Keratinocyte (primary cell): ENCODE measurements around the gene AEBP1.

Source experiments
- CTCF ChIP-seq, 3 experiments: IDR thresholded peaks in 1 of 3; conservative IDR thresholded peaks in 1 of 3; optimal IDR thresholded peaks in 1 of 3; 2 replicates in 2 of 3; 3 replicates in 1 of 3; pipeline versions ENCODE3 to v1.5.1; 2011; ENCODE audit warnings: low read length in 3 of 3, mild to moderate bottlenecking in 3 of 3, moderate library complexity in 2 of 3, control low read depth in 1 of 3, inconsistent platforms in 1 of 3; ENCODE audit not compliant: insufficient read depth in 2 of 3; ENCODE audit errors: extremely low read depth in 1 of 3
- EZH2 ChIP-seq: IDR thresholded peaks from one replicate; pipeline ENCODE4 v1.6.1; 2012; ENCODE audit warnings: inconsistent platforms, mild to moderate bottlenecking, low read length, moderate library complexity

GRCh38 chr7:44099669-44100068, 4.5 kb upstream of the AEBP1 start:
- TF ChIP-seq EZH2 (no peak), CTCF (optimal IDR thresholded peaks at IDR 0.05 in 1 of 3, IDR thresholded peaks at IDR 0.05 in 1 of 3, conservative IDR thresholded peaks at IDR 0.05 in 1 of 3; ENCODE audit: extremely low read depth in 1 of 3, insufficient read depth in 2 of 3, low read length in 3 of 3) (no peak)
